Activated CD4-positive, alpha-beta T cell treated with anti-CD3 and anti-CD28 coated beads, Interleukin-2, Interleukin-4, amounts not matched to agents 100 ng/mL and 50 ng/mL, durations not matched to agents 16 hours and 8 hours (primary cell): ENCODE data around the gene FANK1.
"Not testable (repeated sequence)": the region's sequence is repeated elsewhere in the genome, so short reads cannot be mapped to it uniquely, and the experiment has no call there.

Experiments used
- DNase-seq: peaks from one replicate; pipeline ENCODE4 v3.0.0-alpha.2; 2020; ENCODE audit warnings: low spot score

Gene FANK1

GRCh38 chr10:126021833-126022500, 125.6 kb downstream of the FANK1 start:
- no peak for DNase-seq

GRCh38 chr10:126022841-126023240, 126.5 kb downstream of the FANK1 start:
- no peak for DNase-seq

DNA sequence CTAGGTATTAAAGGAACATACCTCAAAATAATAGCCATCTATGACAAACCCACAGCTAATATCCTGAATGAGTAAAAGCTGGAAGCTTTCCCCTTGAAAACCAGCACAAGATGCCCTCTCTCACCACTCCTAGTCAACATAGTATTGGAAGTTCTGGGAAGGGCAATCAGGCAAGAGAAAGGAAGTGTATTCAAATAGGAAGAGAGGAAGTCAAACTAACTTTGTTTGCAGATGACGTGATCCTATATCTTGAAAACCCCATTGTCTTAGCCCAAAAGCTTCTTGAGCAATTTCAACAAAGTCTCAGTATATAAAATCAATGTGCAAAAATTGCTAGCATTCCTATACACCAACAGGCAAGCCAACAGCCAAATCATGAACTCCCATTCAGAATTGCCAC, 131.3 kb downstream of the FANK1 start:
- DNase-seq, result no peak

DNA sequence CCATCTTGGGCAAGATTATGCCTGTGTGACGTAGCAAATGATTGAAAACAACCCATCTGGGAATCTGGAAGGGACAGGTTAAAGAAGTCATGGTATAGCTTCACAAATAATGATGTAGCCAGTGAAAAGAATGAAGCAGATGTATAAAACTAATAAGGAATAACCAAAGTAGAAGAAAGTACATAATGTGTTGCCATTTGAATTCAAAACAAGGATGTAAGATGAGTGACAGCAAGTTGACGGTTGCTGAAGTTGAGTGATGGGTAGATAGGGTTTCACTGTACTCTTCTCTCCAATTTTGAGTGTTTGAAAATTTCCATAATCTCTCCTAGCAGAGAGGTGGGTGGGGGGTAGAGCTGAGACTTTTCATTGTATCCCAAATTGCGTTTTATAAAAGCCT, 133.6 kb downstream of the FANK1 start:
- no peak for DNase-seq

DNA sequence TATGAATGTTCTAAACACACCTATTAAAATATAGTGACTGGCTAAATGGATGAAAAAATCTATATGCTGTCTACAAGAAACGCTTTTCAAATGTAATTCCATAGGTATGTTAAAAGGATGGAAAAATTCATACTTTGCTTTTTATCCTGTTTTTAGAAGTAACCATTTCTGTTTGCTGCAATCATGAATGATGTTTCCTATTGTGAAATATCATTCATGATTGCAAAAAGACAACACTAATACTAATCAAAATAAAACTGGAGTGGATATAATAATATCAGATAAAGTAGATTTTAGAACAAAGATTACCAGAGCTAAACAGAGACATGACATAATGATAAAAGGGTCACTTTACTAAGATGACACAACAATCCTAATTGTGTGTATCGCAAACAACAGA, 138.2 kb downstream of the FANK1 start:
- no peak for DNase-seq

- no peak for DNase-seq
These were observed 140.2 kb downstream of the FANK1 start for GRCh38 chr10:126036515-126036914.

- no peak for DNase-seq
These were observed 141.6 kb downstream of the FANK1 start for GRCh38 chr10:126037946-126038345.

DNA sequence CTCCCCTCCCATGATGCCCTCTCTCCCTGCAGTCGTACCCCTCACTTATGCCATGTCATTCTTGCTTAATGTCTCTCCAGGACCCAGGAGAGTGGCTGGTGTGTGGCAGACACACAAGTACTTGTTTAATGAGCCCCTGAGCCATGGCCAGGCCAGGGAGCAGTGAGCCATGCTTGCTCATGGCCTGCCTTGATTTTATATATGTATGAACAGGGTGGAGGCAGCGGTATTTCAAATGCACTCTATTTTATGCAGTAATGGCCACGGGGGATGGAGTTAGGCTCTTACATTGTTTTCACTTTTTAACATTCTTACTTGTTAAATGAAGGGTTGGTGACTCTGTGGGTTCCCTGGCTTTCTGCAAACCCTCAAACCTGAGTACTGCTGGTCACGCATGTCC, 144.8 kb downstream of the FANK1 start:
- DNase-seq, result no peak

GRCh38 chr10:126041804-126042231, 145.5 kb downstream of the FANK1 start:
- peak; percentile 81 for DNase-seq

GRCh38 chr10:126042354-126042753, 146.0 kb downstream of the FANK1 start:
- no peak for DNase-seq

DNA sequence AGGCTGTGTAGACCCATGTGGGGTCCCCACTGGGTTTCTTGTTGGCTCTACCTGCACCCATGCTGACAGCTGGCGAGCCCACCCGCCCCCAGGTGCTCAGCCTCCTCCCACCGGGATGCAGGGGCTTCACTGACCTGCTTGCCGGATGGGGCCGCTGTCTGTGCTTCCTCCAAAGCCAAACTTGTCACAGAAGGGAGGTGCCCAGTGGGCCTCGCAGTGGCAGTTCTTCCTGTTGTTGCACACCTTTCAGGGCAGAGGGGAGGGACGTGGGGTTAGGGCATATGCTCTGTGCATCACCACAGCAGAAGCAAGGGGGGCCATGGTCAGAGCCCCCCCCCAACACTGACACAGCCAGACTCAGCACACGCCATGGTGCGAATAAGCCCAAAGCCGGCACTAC, 146.5 kb downstream of the FANK1 start:
- DNase-seq, result no peak

GRCh38 chr10:126043389-126043788, 147.0 kb downstream of the FANK1 start:
- no peak for DNase-seq

- DNase-seq, result no peak
These were observed 149.5 kb downstream of the FANK1 start for GRCh38 chr10:126045861-126046260.

GRCh38 chr10:126046831-126047230, 150.5 kb downstream of the FANK1 start:
- DNase-seq, result no peak

GRCh38 chr10:126047749-126048148, 151.4 kb downstream of the FANK1 start:
- DNase-seq, result not testable (repeated sequence)

DNA sequence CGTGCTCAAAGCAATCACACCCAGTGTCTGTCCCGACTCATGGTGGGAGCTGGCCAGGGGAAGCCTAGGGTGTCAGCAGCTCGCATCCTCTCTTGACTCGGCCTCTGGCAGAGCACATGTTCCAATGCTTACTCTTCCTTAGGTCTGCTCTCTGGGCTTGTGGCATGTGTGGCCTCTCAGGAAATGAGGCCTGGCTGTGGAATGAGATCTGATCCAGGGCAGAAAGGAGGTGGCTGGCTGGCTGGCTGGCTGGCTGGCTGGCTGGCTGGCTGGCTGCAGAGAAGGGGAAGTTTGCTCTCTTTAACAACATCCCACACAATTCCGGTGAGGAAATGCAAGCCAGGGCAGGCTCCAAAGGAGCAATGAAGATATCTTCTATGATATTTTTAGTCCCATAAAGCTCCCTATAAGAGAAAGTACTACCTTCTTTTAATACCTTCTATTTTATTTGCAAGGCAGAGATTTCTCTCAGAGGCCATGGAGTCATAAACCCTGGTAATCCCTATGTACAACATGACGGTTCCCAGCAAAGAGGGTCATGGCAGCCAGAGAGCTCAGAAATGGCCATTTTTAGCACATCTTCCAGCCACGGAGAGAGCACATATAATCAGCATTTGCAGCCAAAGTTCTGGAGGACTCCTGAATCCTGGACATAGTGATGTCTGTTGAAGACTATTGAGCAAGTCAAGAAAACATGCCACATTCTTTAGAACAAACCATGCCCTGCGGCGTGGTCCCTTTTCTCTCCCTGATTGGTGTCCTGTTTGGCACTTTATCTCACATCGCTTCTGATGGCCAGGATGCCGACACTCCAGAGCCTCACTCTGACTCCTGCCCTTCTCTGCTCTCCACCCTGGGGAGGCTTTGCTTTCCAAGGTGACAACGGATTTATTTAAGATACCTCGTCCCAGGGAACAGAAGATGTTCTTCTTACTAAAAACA, 153.7 kb downstream of the FANK1 start:
- DNase-seq, result no peak

- DNase-seq, result no peak
These were observed 155.8 kb downstream of the FANK1 start for GRCh38 chr10:126052171-126052570.

DNA sequence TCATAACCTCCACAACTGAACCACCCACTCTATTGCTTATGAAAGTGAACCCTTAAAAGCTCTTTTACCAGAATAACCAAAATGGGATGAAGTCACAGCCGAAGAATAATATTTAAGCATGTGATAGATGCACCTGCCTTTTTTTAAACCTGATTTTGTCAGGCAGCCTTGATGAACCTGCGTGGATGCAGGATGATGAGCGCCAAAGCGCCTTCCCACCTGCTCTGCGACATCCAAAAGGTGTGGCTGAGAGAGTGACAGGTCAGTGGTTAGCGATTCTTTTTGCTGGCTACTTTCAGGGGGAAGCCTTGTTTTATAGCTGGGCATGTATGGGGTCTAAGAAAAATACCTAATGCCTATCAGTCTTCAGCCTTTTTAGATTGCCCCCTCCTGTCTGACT, 157.8 kb downstream of the FANK1 start:
- no peak for DNase-seq

DNA sequence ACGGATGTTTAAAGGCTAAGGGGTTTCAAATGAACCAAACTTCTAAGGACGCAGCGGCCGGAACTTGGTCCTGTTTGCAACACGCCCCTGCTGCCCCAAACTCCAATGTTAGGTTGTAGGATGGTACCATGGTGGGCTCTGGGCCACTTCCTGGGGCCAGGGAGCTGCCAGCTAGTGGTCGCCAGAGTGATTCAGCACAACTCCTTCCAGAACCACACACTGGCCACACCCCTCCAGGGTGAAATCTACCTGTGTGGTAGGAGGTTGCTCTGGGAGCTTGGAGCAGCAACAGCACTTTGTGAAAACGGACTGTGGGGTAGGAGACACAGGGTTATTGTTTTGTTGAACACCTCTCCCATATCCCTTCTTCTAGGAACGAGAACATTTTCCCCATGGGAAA, 161.1 kb downstream of the FANK1 start:
- no peak for DNase-seq

GRCh38 chr10:126058104-126058503, 161.7 kb downstream of the FANK1 start:
- DNase-seq, result no peak

- DNase-seq, result no peak
These were observed 162.1 kb downstream of the FANK1 start for GRCh38 chr10:126058507-126058906.
